ENCODE results near the gene KLHL29. TPM values are rescaled to one million over a fixed set of nuclear protein-coding genes. Genes with fewer than 3 reads are reported as not detected.

KLHL29 gene
- total and polyA plus RNA-seq, 10 donors, result 1.5 to 30.5 (median 9.4) TPM

- DNase-seq, result no peak
- Histone ChIP-seq H3K9me3 (peaks cover 0 to 7% (median 3%) of the 10 kb centered on the region in 8 donors), H3K4me1 (peaks cover 0 to 12% (median 0%) of the 10 kb centered on the region in 6 donors), H3K27me3 (replicated peaks in 1 of 7) (peaks cover 0 to 9% (median 0%) of the 10 kb centered on the region in 7 donors), H3K4me3 (no peak overlapping the region), H3K27ac (no peak overlapping the region), H3K36me3 (no peaks in the 10 kb centered on the region)
- TF ChIP-seq CTCF (IDR thresholded peaks at IDR 0.05 in 8 of 11, conservative IDR thresholded peaks at IDR 0.05 in 3 of 11) (no peak), POLR2A (IDR thresholded peaks at IDR 0.05) (no peak), POLR2AphosphoS5 (IDR thresholded peaks at IDR 0.05) (no peak)
- intact Hi-C loops (cut with DNase I; ENCODE audit: low total_unique reads), result no loop called here
- 77 to 89% (median 80%) methylated on average over 5 of the region's 5 CpGs for WGBS, 5 donors
Measured at GRCh38 chr2:23446916-23447315, 61.9 kb downstream of the KLHL29 start.

GRCh38 chr2:23447405-23447804 lies 62.4 kb downstream of the KLHL29 start:
- DNase-seq, result no peak
- 40 to 70% (median 68%) methylated on average over 3 of the region's 3 CpGs for WGBS, 5 donors

DNA sequence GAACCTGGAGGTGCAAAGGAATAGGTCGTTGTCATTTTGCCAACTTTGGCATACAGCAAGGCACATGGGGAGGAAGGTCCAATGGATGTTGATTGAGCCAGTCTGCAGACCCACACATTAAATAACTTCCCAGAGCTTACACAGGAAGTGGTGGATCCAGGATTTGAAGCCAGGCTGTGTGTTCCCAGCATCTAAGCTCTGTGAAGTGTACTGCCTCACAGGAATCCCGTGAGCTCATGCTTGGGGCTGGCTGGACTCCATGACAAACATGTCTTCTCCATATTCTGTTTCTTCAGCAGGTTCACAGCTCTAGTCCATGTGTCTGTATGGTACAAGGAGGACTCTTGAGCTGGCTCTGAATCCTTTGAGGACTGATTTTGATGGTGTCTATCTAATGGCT lies 63.9 kb downstream of the KLHL29 start:
- no peak for TF ChIP-seq POLR2AphosphoS5 (IDR thresholded peaks at IDR 0.05)
- TF ChIP-seq POLR2A (IDR thresholded peaks at IDR 0.05), result no peak
- no peak for TF ChIP-seq CTCF (IDR thresholded peaks at IDR 0.05 in 8 of 11, conservative IDR thresholded peaks at IDR 0.05 in 3 of 11)

More at GRCh38 chr2:23447405-23447804, 62.4 kb downstream of the KLHL29 start:
- Histone ChIP-seq H3K9me3 (peaks cover 0 to 3% (median 0%) of the 10 kb centered on the region in 8 donors), H3K36me3 (no peaks in the 10 kb centered on the region), H3K4me1 (peaks cover 0 to 14% (median 3%) of the 10 kb centered on the region in 6 donors), H3K4me3 (no peak overlapping the region), H3K27ac (no peak overlapping the region), H3K27me3 (replicated peaks in 1 of 7) (peaks cover 0 to 9% (median 0%) of the 10 kb centered on the region in 7 donors)
- no peak for TF ChIP-seq POLR2A (IDR thresholded peaks at IDR 0.05)
- intact Hi-C loops (cut with DNase I; ENCODE audit: low total_unique reads), result no loop called here

GRCh38 chr2:23449413-23449812 lies 64.4 kb downstream of the KLHL29 start:
- H3K27ac ChIP-seq, result no peak overlapping the region
- no peak for DNase-seq
- H3K9me3 ChIP-seq, result no peaks in the 10 kb centered on the region
- peaks cover 0 to 12% (median 0%) of the 10 kb centered on the region in 7 donors for H3K27me3 ChIP-seq (replicated peaks in 1 of 7)
- peaks cover 6 to 34% (median 14%) of the 10 kb centered on the region in 6 donors for H3K4me1 ChIP-seq
- H3K36me3 ChIP-seq, result no peaks in the 10 kb centered on the region
- no peak overlapping the region for H3K4me3 ChIP-seq
- intact Hi-C loops (cut with DNase I; ENCODE audit: low total_unique reads), result no loop called here
- TF ChIP-seq POLR2AphosphoS5 (IDR thresholded peaks at IDR 0.05) (no peak), CTCF (IDR thresholded peaks at IDR 0.05 in 8 of 11, conservative IDR thresholded peaks at IDR 0.05 in 3 of 11) (no peak), POLR2A (IDR thresholded peaks at IDR 0.05) (no peak)

More for the DNA sequence above, 63.9 kb downstream of the KLHL29 start:
- peaks cover 0 to 13% (median 0%) of the 10 kb centered on the region in 7 donors for H3K27me3 ChIP-seq (replicated peaks in 1 of 7)
- 65 to 86% (median 83%) methylated on average over 2 of the region's 2 CpGs for WGBS, 5 donors
- no peak for DNase-seq
- H3K36me3 ChIP-seq, result no peaks in the 10 kb centered on the region
- peaks cover 6 to 29% (median 13%) of the 10 kb centered on the region in 6 donors for H3K4me1 ChIP-seq
- H3K9me3 ChIP-seq, result no peaks in the 10 kb centered on the region
- intact Hi-C loops (cut with DNase I; ENCODE audit: low total_unique reads), result no loop called here
- no peak overlapping the region for H3K4me3 ChIP-seq
- no peak overlapping the region for H3K27ac ChIP-seq
